Stimulated activated CD4-positive, alpha-beta T cell treated with anti-CD3 and anti-CD28 coated beads, Interleukin-2, amount 100 ng/mL, for 4 hours (primary cell): Measurements from ENCODE around the gene FCN1.
"Not testable (repeated sequence)": the region's sequence is repeated elsewhere in the genome, so short reads cannot be mapped to it uniquely, and the experiment has no call there.

Experiments used
- DNase-seq: peaks from one replicate; pipeline ENCODE4 v3.0.0-alpha.2; 2020; ENCODE audit warnings: low read depth

Gene FCN1

GRCh38 chr9:134917431-134918373 is at the start of gene FCN1:
TSS of gene FCN1 (minus strand) at chr9:134917912. CDS start at chr9:134917871, 41 bp downstream.
- DNase-seq: no peak

GRCh38 chr9:134966697-134967546 is 49.2 kb upstream of the FCN1 start:
- DNase-seq: no peak

- no peak for DNase-seq
These were observed 48.6 kb upstream of the FCN1 start for GRCh38 chr9:134966270-134966669.

- DNase-seq: no peak
These were observed 48.1 kb upstream of the FCN1 start for GRCh38 chr9:134965851-134966250.

- no peak for DNase-seq
These were observed 47.7 kb upstream of the FCN1 start for GRCh38 chr9:134965411-134965810.

- no peak for DNase-seq
These were observed 46.8 kb upstream of the FCN1 start for GRCh38 chr9:134964271-134965055.

- DNase-seq: no peak
These were observed 45.8 kb upstream of the FCN1 start for GRCh38 chr9:134963546-134963945.

GRCh38 chr9:134962973-134963364 is 45.3 kb upstream of the FCN1 start:
- DNase-seq: no peak

GRCh38 chr9:134962065-134962972 is 44.6 kb upstream of the FCN1 start:
- no peak for DNase-seq

GRCh38 chr9:134961331-134962064 is 43.8 kb upstream of the FCN1 start:
- DNase-seq: no peak

- DNase-seq: no peak
These were observed 43.0 kb upstream of the FCN1 start for GRCh38 chr9:134960701-134961181.

GRCh38 chr9:134959971-134960310 is 42.2 kb upstream of the FCN1 start:
- no peak for DNase-seq

GRCh38 chr9:134959126-134959970 is 41.6 kb upstream of the FCN1 start:
- no peak for DNase-seq

- DNase-seq: no peak
These were observed 40.2 kb upstream of the FCN1 start for GRCh38 chr9:134957945-134958227.

- no peak for DNase-seq
These were observed 39.6 kb upstream of the FCN1 start for GRCh38 chr9:134957165-134957944.

- not testable (repeated sequence) for DNase-seq
These were observed 38.7 kb upstream of the FCN1 start for GRCh38 chr9:134956387-134956786.

- no peak for DNase-seq
These were observed 38.1 kb upstream of the FCN1 start for GRCh38 chr9:134955801-134956200.

GRCh38 chr9:134955156-134955555 is 37.4 kb upstream of the FCN1 start:
- no peak for DNase-seq

GRCh38 chr9:134951994-134952393 is 34.3 kb upstream of the FCN1 start:
- DNase-seq: no peak
